Measurements from ENCODE around the gene TM6SF1. TPM values are rescaled to one million over a fixed set of nuclear protein-coding genes. Genes with fewer than 3 reads are reported as not detected.

The TM6SF1 gene
- total RNA-seq, 2 donors from 2014 or later: 15.0 to 23.7 TPM

DNA sequence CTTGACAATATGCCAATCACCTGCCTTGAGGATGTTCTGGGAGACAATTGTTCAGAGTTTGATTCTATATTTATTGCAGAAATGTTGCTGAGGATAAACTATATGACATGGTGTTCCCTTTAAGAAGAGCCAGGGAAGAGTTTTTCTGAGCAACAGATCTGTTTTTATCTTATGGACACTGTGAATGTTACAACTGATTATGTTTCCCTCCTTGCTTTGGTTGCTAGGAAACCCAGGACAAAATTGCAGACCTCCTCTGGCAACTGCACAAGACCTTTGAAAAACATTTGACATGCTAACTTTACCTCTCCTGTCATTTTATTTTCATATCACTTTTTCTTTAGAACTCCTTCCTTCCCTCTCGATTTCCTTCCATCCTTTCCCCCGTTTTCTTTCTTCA is 8.2 kb upstream of the TM6SF1 start:
- Mint-ChIP-seq H3K4me1 (ENCODE audit: low read depth in 2 of 2) (no peaks in the 10 kb centered on the region), H3K27ac (no peak overlapping the region), H3K4me3 (no peak overlapping the region), H3K36me3 (peaks cover 4% of the 10 kb centered on the region), H3K27me3 (peaks cover 38 to 39% of the 10 kb centered on the region in 2 donors), H3K9me3 (no peaks in the 10 kb centered on the region)
- ATAC-seq (no peak), DNase-seq (ENCODE audit: low spot score) (no peak)

DNA sequence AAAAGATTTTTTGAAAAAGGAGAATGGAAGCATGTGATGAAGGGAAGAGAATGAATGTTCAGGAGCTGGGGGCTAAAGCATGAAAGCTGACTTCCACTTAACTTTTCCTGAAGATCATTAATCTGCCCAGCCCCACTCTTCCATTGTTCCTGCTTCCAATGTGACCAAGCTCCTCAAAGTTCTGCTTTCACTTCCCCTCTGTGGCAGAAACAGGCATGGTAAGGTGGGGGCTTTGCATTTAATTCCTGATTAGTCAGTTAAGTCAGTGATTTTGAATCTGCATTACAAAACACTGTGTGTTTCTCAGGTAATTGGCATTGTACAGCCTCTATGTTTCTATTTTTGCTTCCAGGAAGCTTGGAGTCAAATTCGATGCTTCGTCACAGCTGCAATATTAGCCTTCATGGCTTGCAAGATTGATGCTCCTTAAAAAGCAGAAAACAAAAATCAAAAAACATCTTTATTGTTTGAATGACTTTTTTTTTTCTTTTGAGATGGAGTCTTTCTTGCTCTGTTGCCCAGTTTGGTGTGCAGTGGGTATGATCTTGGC is 7.3 kb upstream of the TM6SF1 start:
- ATAC-seq: no peak
- peaks cover 39% of the 10 kb centered on the region in 2 donors for H3K27me3 Mint-ChIP-seq
- peaks cover 4% of the 10 kb centered on the region for H3K36me3 Mint-ChIP-seq

DNA sequence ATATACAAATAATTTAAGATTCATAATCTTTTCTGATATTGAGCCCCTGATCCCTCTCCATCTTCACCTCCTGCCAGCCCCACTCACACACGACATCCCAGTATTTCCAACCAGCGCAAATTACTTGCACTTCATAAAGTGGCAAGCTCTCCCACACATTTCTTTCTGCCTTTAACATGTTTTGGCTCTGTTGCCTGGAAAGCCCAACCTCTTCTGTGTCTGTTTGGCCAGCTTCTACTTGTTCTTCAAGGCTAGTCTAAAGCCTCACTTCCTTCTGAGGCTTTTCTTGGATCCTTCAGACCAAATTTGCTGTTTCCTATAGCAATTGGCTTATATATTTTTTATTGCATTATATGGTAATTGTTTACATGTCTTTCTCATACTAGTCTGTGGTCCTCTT is 5.1 kb upstream of the TM6SF1 start:
- no peak for ATAC-seq
- no peak for DNase-seq (ENCODE audit: low spot score)
- Mint-ChIP-seq H3K4me3 (no peak overlapping the region), H3K9me3 (no peaks in the 10 kb centered on the region), H3K27ac (no peak overlapping the region), H3K4me1 (ENCODE audit: low read depth in 2 of 2) (no peaks in the 10 kb centered on the region), H3K36me3 (peaks cover 4% of the 10 kb centered on the region), H3K27me3 (peaks cover 26 to 29% of the 10 kb centered on the region in 2 donors)

More for the DNA sequence above, 7.3 kb upstream of the TM6SF1 start:
- H3K4me1 Mint-ChIP-seq (ENCODE audit: low read depth in 2 of 2): no peaks in the 10 kb centered on the region
- H3K9me3 Mint-ChIP-seq: no peaks in the 10 kb centered on the region
- DNase-seq (ENCODE audit: low spot score): no peak
- no peak overlapping the region for H3K27ac Mint-ChIP-seq
- H3K4me3 Mint-ChIP-seq: no peak overlapping the region

DNA sequence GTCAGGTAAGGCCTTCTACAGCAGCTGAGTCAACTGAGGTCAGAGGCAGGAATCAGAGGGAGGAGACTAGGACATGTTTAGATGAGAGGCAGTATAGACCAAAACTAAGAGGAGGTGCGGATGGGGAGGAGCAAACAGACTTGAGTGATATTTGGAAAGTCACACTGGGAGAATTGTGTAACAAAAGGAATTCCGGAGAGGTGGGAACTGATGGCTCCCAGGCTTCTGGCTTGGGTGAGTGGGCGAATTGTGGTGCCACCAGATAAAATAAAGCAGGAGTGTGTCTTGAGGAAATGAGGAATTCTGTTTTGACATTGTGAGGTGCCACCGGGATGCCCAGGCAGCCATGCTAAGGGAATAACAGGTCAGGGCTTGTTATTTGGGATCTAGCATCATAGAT is 3.3 kb upstream of the TM6SF1 start:
- peaks cover 22 to 26% of the 10 kb centered on the region in 2 donors for H3K27me3 Mint-ChIP-seq
- H3K4me3 Mint-ChIP-seq: no peak overlapping the region
- H3K27ac Mint-ChIP-seq: no peak overlapping the region
- peaks cover 11 to 12% of the 10 kb centered on the region in 2 donors for H3K4me1 Mint-ChIP-seq (ENCODE audit: low read depth in 2 of 2)
- no peak for DNase-seq (ENCODE audit: low spot score)
- no peaks in the 10 kb centered on the region for H3K36me3 Mint-ChIP-seq
- ATAC-seq: no peak
- no peaks in the 10 kb centered on the region for H3K9me3 Mint-ChIP-seq

GRCh38 chr15:83105440-83105839 is 2.0 kb upstream of the TM6SF1 start:
- H3K27me3 Mint-ChIP-seq: peaks cover 16 to 18% of the 10 kb centered on the region in 2 donors
- ATAC-seq (no peak), DNase-seq (ENCODE audit: low spot score) (no peak)
- no peaks in the 10 kb centered on the region for H3K36me3 Mint-ChIP-seq
- H3K9me3 Mint-ChIP-seq: no peaks in the 10 kb centered on the region
- peak overlapping the region; percentile 11 for H3K4me3 Mint-ChIP-seq
- H3K27ac Mint-ChIP-seq: peak overlapping the region in 1 of 2 donors; percentile 2
- H3K4me1 Mint-ChIP-seq (ENCODE audit: low read depth in 2 of 2): peaks cover 23 to 25% of the 10 kb centered on the region in 2 donors

DNA sequence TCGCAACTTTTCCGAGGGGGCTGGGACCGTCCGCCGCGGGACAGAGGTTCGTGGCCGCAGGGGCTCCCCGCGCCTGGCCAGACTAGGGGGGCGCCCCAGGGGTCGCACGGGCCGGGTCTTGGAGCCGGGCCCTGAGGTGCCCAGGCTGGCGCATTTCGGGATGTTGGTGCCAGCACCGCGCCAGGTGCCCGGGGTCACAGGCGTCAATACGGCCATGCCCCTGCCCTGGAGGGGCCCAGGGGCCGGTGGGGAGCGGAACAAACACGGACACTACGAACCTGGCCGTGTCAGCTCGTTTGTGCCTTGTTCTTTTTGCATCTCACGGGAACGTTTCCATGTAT is 366 bp downstream of the TM6SF1 start:
- Mint-ChIP-seq H3K36me3 (no peaks in the 10 kb centered on the region), H3K4me3 (peak overlapping the region; percentile 89), H3K4me1 (ENCODE audit: low read depth in 2 of 2) (peaks cover 33 to 35% of the 10 kb centered on the region in 2 donors), H3K9me3 (no peaks in the 10 kb centered on the region), H3K27ac (peak overlapping the region; percentile 88 to 94), H3K27me3 (peaks cover 6 to 8% of the 10 kb centered on the region in 2 donors)
- ATAC-seq (peak in 1 of 2 donors; percentile 3), DNase-seq (ENCODE audit: low spot score) (no peak)

GRCh38 chr15:83108266-83109219 is 1.1 kb downstream of the TM6SF1 start:
- H3K4me3 Mint-ChIP-seq: peak overlapping the region; percentile 89
- H3K27me3 Mint-ChIP-seq: peaks cover 6 to 8% of the 10 kb centered on the region in 2 donors
- ATAC-seq: peak; percentile 92 to 93
- H3K4me1 Mint-ChIP-seq (ENCODE audit: low read depth in 2 of 2): peaks cover 33 to 35% of the 10 kb centered on the region in 2 donors
- H3K27ac Mint-ChIP-seq: peak overlapping the region; percentile 88 to 94
- peak; percentile 83 for DNase-seq (ENCODE audit: low spot score)
- H3K36me3 Mint-ChIP-seq: no peaks in the 10 kb centered on the region
- H3K9me3 Mint-ChIP-seq: no peaks in the 10 kb centered on the region

- Mint-ChIP-seq H3K9me3 (no peaks in the 10 kb centered on the region), H3K4me1 (ENCODE audit: low read depth in 2 of 2) (peaks cover 33 to 35% of the 10 kb centered on the region in 2 donors), H3K27me3 (peaks cover 0 to 2% of the 10 kb centered on the region in 2 donors), H3K4me3 (peak overlapping the region; percentile 89), H3K36me3 (no peaks in the 10 kb centered on the region), H3K27ac (peak overlapping the region; percentile 88 to 94)
- DNase-seq (ENCODE audit: low spot score) (no peak), ATAC-seq (no peak)
These were observed 2.1 kb downstream of the TM6SF1 start for GRCh38 chr15:83109532-83109931.

DNA sequence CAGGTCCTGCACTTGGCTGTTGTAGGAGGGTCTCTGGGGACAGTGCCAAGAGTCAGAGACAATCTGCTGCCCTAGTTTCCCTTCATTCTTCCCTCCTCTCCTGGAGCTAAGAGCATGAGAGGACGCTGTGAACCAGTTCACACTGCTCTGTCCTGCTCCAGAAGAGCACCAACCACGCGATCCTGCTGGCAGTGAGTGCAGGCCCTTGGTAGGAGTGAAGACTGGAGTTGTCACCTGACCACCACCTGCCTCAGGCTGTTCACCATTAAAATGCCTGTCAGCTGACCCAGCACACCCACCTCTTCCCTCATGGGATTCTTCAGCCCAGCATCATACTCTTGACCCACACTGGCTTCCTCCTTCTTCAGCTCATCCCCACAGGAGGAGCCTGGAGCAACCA is 2.9 kb downstream of the TM6SF1 start:
- Mint-ChIP-seq H3K9me3 (no peaks in the 10 kb centered on the region), H3K27me3 (peaks cover 0 to 2% of the 10 kb centered on the region in 2 donors), H3K27ac (peak overlapping the region in 1 of 2 donors; percentile 38), H3K4me3 (no peak overlapping the region), H3K4me1 (ENCODE audit: low read depth in 2 of 2) (peaks cover 33 to 35% of the 10 kb centered on the region in 2 donors), H3K36me3 (no peaks in the 10 kb centered on the region)
- no peak for DNase-seq (ENCODE audit: low spot score)
- no peak for ATAC-seq

DNA sequence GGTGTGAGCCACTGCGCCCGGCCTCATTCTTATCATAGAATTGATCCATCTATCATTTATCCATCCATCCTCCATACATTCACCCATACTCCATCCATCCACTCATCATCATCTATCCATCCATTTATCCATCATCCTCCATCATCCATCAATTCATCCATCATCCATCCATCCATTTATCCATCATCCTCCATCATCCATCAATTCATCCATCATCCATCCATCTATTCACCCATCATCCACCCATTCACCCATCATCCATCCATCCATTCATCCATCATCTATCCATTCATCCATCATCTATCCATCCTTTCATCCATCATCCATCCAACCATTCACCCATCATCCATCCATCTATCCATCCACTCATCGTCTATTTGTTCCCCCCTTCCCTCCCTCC is 3.7 kb downstream of the TM6SF1 start:
- Mint-ChIP-seq H3K27me3 (peaks cover 0 to 2% of the 10 kb centered on the region in 2 donors), H3K4me3 (no peak overlapping the region), H3K27ac (no peak overlapping the region), H3K9me3 (no peaks in the 10 kb centered on the region), H3K36me3 (no peaks in the 10 kb centered on the region), H3K4me1 (ENCODE audit: low read depth in 2 of 2) (peaks cover 33 to 35% of the 10 kb centered on the region in 2 donors)
- no peak for DNase-seq (ENCODE audit: low spot score)
- no peak for ATAC-seq

GRCh38 chr15:83112233-83112955 is 4.9 kb downstream of the TM6SF1 start:
- Mint-ChIP-seq H3K4me3 (no peak overlapping the region), H3K27ac (no peak overlapping the region), H3K27me3 (no peaks in the 10 kb centered on the region), H3K36me3 (no peaks in the 10 kb centered on the region), H3K4me1 (ENCODE audit: low read depth in 2 of 2) (peaks cover 33 to 35% of the 10 kb centered on the region in 2 donors), H3K9me3 (no peaks in the 10 kb centered on the region)
- ATAC-seq (no peak), DNase-seq (ENCODE audit: low spot score) (no peak)

DNA sequence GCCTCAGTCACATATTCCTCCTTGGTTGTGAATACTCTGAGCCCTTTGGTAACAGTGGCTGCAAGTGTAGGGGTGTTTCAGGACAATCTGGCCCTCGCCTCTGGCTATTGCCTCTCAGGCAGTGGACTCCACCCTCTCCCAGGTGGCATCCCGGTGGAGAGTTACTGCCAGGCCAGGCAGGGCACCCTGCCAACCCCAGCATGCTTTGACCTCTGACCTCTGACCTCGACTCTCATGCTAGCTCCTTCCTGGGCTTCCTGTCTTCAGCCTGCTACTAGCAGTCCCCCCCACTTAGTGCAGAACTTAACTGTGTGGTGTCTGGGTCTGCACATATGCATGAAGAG is 5.5 kb downstream of the TM6SF1 start:
- Mint-ChIP-seq H3K4me3 (no peak overlapping the region), H3K9me3 (no peaks in the 10 kb centered on the region), H3K27ac (no peak overlapping the region), H3K4me1 (ENCODE audit: low read depth in 2 of 2) (peaks cover 33 to 35% of the 10 kb centered on the region in 2 donors), H3K36me3 (no peaks in the 10 kb centered on the region), H3K27me3 (no peaks in the 10 kb centered on the region)
- DNase-seq (ENCODE audit: low spot score) (no peak), ATAC-seq (no peak)

GRCh38 chr15:83113881-83114674 is 6.6 kb downstream of the TM6SF1 start:
- no peak overlapping the region for H3K4me3 Mint-ChIP-seq
- H3K27me3 Mint-ChIP-seq: no peaks in the 10 kb centered on the region
- ATAC-seq (no peak), DNase-seq (ENCODE audit: low spot score) (no peak)
- no peaks in the 10 kb centered on the region for H3K9me3 Mint-ChIP-seq
- H3K27ac Mint-ChIP-seq: no peak overlapping the region
- H3K36me3 Mint-ChIP-seq: no peaks in the 10 kb centered on the region
- H3K4me1 Mint-ChIP-seq (ENCODE audit: low read depth in 2 of 2): peaks cover 22 to 24% of the 10 kb centered on the region in 2 donors

Measured in natural killer cell treated with Interleukin-12 subunit alpha and Interleukin-12 subunit beta and Interleukin-15 and Interleukin-18, amount 100 ng/mL, for 72 hours (primary cell).